K562 (cell line): ENCODE data around the gene CACNA1C. TPM values are rescaled to one million over a fixed set of nuclear protein-coding genes. Genes with fewer than 3 reads are reported as not detected.

Experiments used
- ATAC-seq: fragments of 200-7000 bp; cut with Tn5 transposase; 3 replicates; pipeline ENCODE4 v1.9.1; 2020; ENCODE audit warnings: moderate library complexity
- BruUV-seq: library from RNA; stranded (reverse); fragments of 400-500 nt; replicated peaks from 2 replicates; lab custom pipeline; 2021; lab: Mats Ljungman, UMichigan
- CTCF ChIA-PET: fragments of 300-600 bp; formaldehyde crosslinking; extraction: SDS; loops from one replicate; lab custom pipeline; 2021; ENCODE audit warnings: low intra/inter-chr PET ratio; lab: Yijun Ruan, JAX
- POLR2A ChIA-PET: fragments of 300-600, 350-650 bp; sonication (Branson Sonifier 250); formaldehyde crosslinking; extraction: SDS; loops from one replicate; lab custom pipeline; 2021; ENCODE audit warnings: antibody characterized with exemption, inconsistent platforms; lab: Yijun Ruan, JAX
- DNase-seq, 4 experiments: peaks; one replicate each; pipeline versions ENCODE4 v3.0.0 to v3.0.0-alpha.2; 2011 to 2018; ENCODE audit warnings: low spot score in 3 of 4, mixed read lengths in 3 of 4; ENCODE audit errors: extremely low read depth in 1 of 4
- FAIRE-seq: peaks from 2 replicates; lab custom pipeline; 2011; peaks lifted over from hg19 to GRCh38; lab: Jason Lieb, UNC
- H2AFZ ChIP-seq: 2 replicates; pipeline ENCODE4 v1.6.0; 2011; ENCODE audit warnings: low read depth, low read length, control low read depth, inconsistent platforms
- H3K27ac ChIP-seq: fragments of 200-600 bp; 3 replicates; pipeline ENCODE4 v1.8.0; 2011; ENCODE audit warnings: low read depth, mild to moderate bottlenecking, control low read depth, inconsistent platforms, low read length, moderate library complexity, mixed read lengths; ENCODE audit errors: extremely low read depth
- H3K27me3 ChIP-seq, 2 experiments: fragments of 300-600 bp in 1 of 2; 2 replicates in 1 of 2; 3 replicates in 1 of 2; pipeline versions ENCODE4 v1.6.0 to v1.8.0; 2011; ENCODE audit warnings: inconsistent platforms in 2 of 2, low read length in 2 of 2, mild to moderate bottlenecking in 1 of 2, mixed read lengths in 1 of 2, moderate library complexity in 1 of 2; ENCODE audit not compliant: control insufficient read depth in 2 of 2, insufficient read depth in 2 of 2
- H3K36me3 ChIP-seq: fragments of 300-600 bp; 3 replicates; pipeline ENCODE4 v1.8.0; 2011; ENCODE audit warnings: mild to moderate bottlenecking, low read length, inconsistent platforms; ENCODE audit not compliant: control insufficient read depth, insufficient read depth
- H3K4me1 ChIP-seq, 2 experiments: fragments of 200-600 bp in 1 of 2; replicated peaks in 1 of 2; 2 replicates in 1 of 2; 3 replicates in 1 of 2; pipeline versions ENCODE4 v1.5.1 to v1.8.0; 2011; ENCODE audit warnings: inconsistent platforms in 2 of 2, low read length in 2 of 2, mild to moderate bottlenecking in 1 of 2, mixed read lengths in 1 of 2, moderate library complexity in 1 of 2; ENCODE audit not compliant: control insufficient read depth in 2 of 2, insufficient read depth in 2 of 2
- H3K4me2 ChIP-seq: 2 replicates; pipeline ENCODE4 v1.6.1; 2011; ENCODE audit warnings: low read length, control low read depth, inconsistent platforms, mixed read lengths; ENCODE audit not compliant: insufficient read depth
- H3K4me3 ChIP-seq: fragments of 200-600 bp; sonication (generic), shearing (Covaris generic); 2 replicates; pipeline ENCODE4 v1.5.1; 2016; ENCODE audit warnings: control low read depth, inconsistent platforms
- H3K79me2 ChIP-seq: fragments of 200-600 bp; 3 replicates; pipeline ENCODE4 v1.8.0; 2011; ENCODE audit warnings: low read length, inconsistent platforms; ENCODE audit not compliant: control insufficient read depth, insufficient read depth
- H3K9ac ChIP-seq, 2 experiments: 2 replicates each; pipeline versions ENCODE4 v1.6.0 to v1.6.1; 2011; ENCODE audit warnings: low read depth in 2 of 2, low read length in 2 of 2, control low read depth in 1 of 2, inconsistent platforms in 1 of 2, mild to moderate bottlenecking in 1 of 2, mixed read lengths in 1 of 2; ENCODE audit not compliant: insufficient read depth in 1 of 2
- H3K9me1 ChIP-seq: one replicate; pipeline ENCODE4 v1.6.0; 2011; ENCODE audit warnings: inconsistent platforms, mild to moderate bottlenecking, low read length, moderate library complexity; ENCODE audit not compliant: control insufficient read depth, insufficient read depth
- H3K9me3 ChIP-seq: replicated peaks from 2 replicates; pipeline ENCODE4 v1.5.1; 2011; ENCODE audit warnings: low read depth, low read length, inconsistent platforms; ENCODE audit not compliant: control insufficient read depth, insufficient read depth
- H4K20me1 ChIP-seq: replicated peaks from 2 replicates; pipeline ENCODE4 v1.6.1; 2011; ENCODE audit warnings: low read length, inconsistent platforms, mixed read lengths; ENCODE audit not compliant: control insufficient read depth, insufficient read depth
- CBX8 ChIP-seq: fragments of 200-600 bp; sonication (generic); IDR thresholded peaks from 2 replicates; pipeline ENCODE4 v1.6.1; 2012; ENCODE audit warnings: borderline replicate concordance, mixed run types, low read depth, mild to moderate bottlenecking, moderate library complexity, mixed read lengths, low read length, control low read depth, inconsistent platforms; ENCODE audit not compliant: poor library complexity, severe bottlenecking; ENCODE audit errors: extremely low read depth
- GTF2E2 ChIP-seq: fragments of 200-800 bp; sonication (Bioruptor generic); IDR thresholded peaks from 2 replicates; pipeline ENCODE4 v1.6.1; 2016; ENCODE audit warnings: missing genetic modification characterization, missing compliant biosample characterization
- MBD2 ChIP-seq: sonication (generic); IDR thresholded peaks from 2 replicates; pipeline ENCODE4 v1.6.1; 2016; ENCODE audit warnings: low read depth, borderline replicate concordance
- PHB ChIP-seq: fragments of 250-450 bp; sonication (Bioruptor Pico); IDR thresholded peaks from 2 replicates; pipeline ENCODE4 v1.5.0; 2021
- RAD21 ChIP-seq, 2 experiments: fragments of 250-450 bp in 1 of 2; fragments of 450-650 bp in 1 of 2; sonication (Bioruptor Pico) in 1 of 2; formaldehyde crosslinking in 1 of 2; IDR thresholded peaks in 1 of 2; conservative IDR thresholded peaks in 1 of 2; 2 replicates each; pipeline versions ENCODE4 v1.4.0 to v1.8.0; 2020 to 2022; ENCODE audit warnings: mild to moderate bottlenecking in 2 of 2, moderate library complexity in 1 of 2
- TAL1 ChIP-seq: fragments of 450-650 bp; IDR thresholded peaks from 2 replicates; pipeline ENCODE4 v1.6.1; 2016; ENCODE audit warnings: mild to moderate bottlenecking
- ZKSCAN3 ChIP-seq: fragments of 250-450 bp; sonication (Bioruptor Pico); IDR thresholded peaks from 2 replicates; pipeline ENCODE4 v1.4.0; 2020
- ZKSCAN8 ChIP-seq: fragments of 200-800 bp; sonication (Bioruptor generic); IDR thresholded peaks from 2 replicates; pipeline ENCODE4 v1.6.1; 2016; ENCODE audit warnings: missing genetic modification characterization, missing compliant biosample characterization
- ZNF143 ChIP-seq: sonication (generic); formaldehyde crosslinking; IDR thresholded peaks from 2 replicates; pipeline ENCODE4 v1.9.0; 2022; ENCODE audit warnings: mild to moderate bottlenecking, missing genetic modification reagents
- ZNF583 ChIP-seq: fragments of 250-450 bp; sonication (Bioruptor Pico); IDR thresholded peaks from 2 replicates; pipeline ENCODE4 v1.4.0; 2020
- ZNF696 ChIP-seq: fragments of 250-450 bp; sonication (Bioruptor Pico); conservative IDR thresholded peaks from 2 replicates; pipeline ENCODE4 v1.4.0; 2020; ENCODE audit warnings: mild to moderate bottlenecking, moderate library complexity
- ZNF75A ChIP-seq: fragments of 450-650 bp; formaldehyde crosslinking; IDR thresholded peaks from 2 replicates; pipeline ENCODE4 v1.4.0; 2020; ENCODE audit warnings: mild to moderate bottlenecking
- ZNF785 ChIP-seq: fragments of 250-450 bp; sonication (Bioruptor Pico); IDR thresholded peaks from 2 replicates; pipeline ENCODE4 v1.4.0; 2020; ENCODE audit warnings: mild to moderate bottlenecking
- WGBS: fragments of 100-300 bp; shearing (Covaris generic); methylation state at CpG from one replicate; pipeline ENCODE4 v1.1.6; 2016; ENCODE audit warnings: low coverage, mixed read lengths; ENCODE audit not compliant: insufficient coverage; ENCODE audit errors: missing lambda C conversion rate; 5-methylcytosine and 5-hydroxymethylcytosine counted together
- in situ Hi-C: fragments of 300-500 bp; cut with MboI; formaldehyde crosslinking; loops from 4 replicates; pipeline ENCODE4 v1.15.0; 2018; ENCODE audit warnings: inconsistent platforms, mixed read lengths
- intact Hi-C: fragments of 100-400 bp; cut with micrococcal nuclease; formaldehyde crosslinking; loops from 2 replicates; pipeline ENCODE4 v1.14.2; 2022
- polyA plus RNA-seq, 8 experiments: library from polyadenylated mRNA; depleted of rRNA in 4 of 8; stranded (reverse) in 5 of 8; unstranded in 3 of 8; fragments of >200 nt; fragmentation: Nextera tagmentation in 2 of 8; fragmentation: Illumina TruSeq in 1 of 8; extraction: Ambion mirVana in 2 of 8; extraction: Trizol in 1 of 8; gene quantifications; 2 replicates each; pipeline versions ENCODE4 v1.2.1 to v1.2.3, GENCODE V29; 2011 to 2014; ENCODE audit warnings: inconsistent platforms in 1 of 8, missing spikeins in 1 of 8
- total RNA-seq, 7 experiments: library from RNA; depleted of rRNA in 6 of 7; stranded (reverse); fragments of >200 nt in 6 of 7; fragmentation: Illumina TruSeq in 2 of 7; extraction: Trizol in 2 of 7; gene quantifications; 2 replicates each; pipeline versions ENCODE4 v1.2.1 to v1.2.3, GENCODE V29; 2011 to 2021; ENCODE audit warnings: low replicate concordance in 1 of 7
- TF ChIP-seq, protein P1 (sequence below): sonication (generic); formaldehyde crosslinking; IDR thresholded peaks from 2 replicates; pipeline ENCODE4 v1.8.0; 2022; ENCODE audit warnings: mild to moderate bottlenecking, missing genetic modification reagents
- TF ChIP-seq, protein P2 (sequence below): fragments of 450-650 bp; formaldehyde crosslinking; IDR thresholded peaks from 2 replicates; pipeline ENCODE4 v1.4.0; 2020; ENCODE audit warnings: mild to moderate bottlenecking, moderate library complexity
- TF ChIP-seq, protein P3 (sequence below): fragments of 250-450 bp; sonication (Bioruptor Pico); IDR thresholded peaks from 2 replicates; pipeline ENCODE4 v1.9.0; 2021; ENCODE audit warnings: mild to moderate bottlenecking, inconsistent platforms

CACNA1C gene
- total and polyA plus RNA-seq, 9 of the 15 experiments (the other 6 are each of a cell fraction or from before 2014, with no cell fraction given) = not detected

DNA sequence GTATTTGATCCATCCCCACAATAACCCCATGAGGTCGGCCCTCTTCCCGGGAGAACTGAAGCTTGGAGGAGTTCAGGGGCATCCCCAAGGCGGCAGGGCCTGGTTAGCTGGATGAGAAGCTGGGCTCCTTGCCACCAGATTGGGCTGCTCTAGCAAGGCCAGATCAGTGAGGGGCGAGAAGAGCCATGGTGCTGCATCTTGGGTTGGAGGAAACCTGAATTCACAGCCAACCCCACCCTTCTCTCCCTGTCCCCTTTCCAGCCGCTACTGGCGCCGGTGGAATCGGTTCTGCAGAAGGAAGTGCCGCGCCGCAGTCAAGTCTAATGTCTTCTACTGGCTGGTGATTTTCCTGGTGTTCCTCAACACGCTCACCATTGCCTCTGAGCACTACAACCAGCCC is 513.4 kb downstream of the CACNA1C start:
- ATAC-seq = no peak
- H3K4me3 ChIP-seq = no peak overlapping the region
- in situ Hi-C loops (no loop called here), intact Hi-C loops (no loop called here)
- H3K4me2 ChIP-seq = no peak overlapping the region
- H2AFZ ChIP-seq = no peak overlapping the region
- no peak overlapping the region for H3K9ac ChIP-seq
- H3K27me3 ChIP-seq = peaks cover 0 to 23% of the 10 kb centered on the region in 2 experiments; a peak in 4 of 5 replicates
- 2% methylated on average over 12 of the region's 12 CpGs for WGBS
- no peaks in the 10 kb centered on the region for H3K9me1 ChIP-seq
- DNase-seq = no peak
- no peaks in the 10 kb centered on the region for H3K4me1 ChIP-seq
- H3K27ac ChIP-seq = no peak overlapping the region
- BruUV-seq = no TSS peak
- POLR2A ChIA-PET = no interaction called here
- H3K36me3 ChIP-seq = no peaks in the 10 kb centered on the region
- TF ChIP-seq PHB (CRISPR knock-in tag) (no peak), ZNF785 (CRISPR knock-in tag) (no peak), MBD2 (no peak), ZNF75A (CRISPR knock-in tag) (no peak), CBX8 (no peak), ZKSCAN3 (CRISPR knock-in tag) (no peak), ZNF583 (no peak), ZKSCAN8 (CRISPR knock-in tag) (no peak), ZNF143 (no peak), RAD21 (CRISPR knock-in tag; conservative IDR thresholded peaks at IDR 0.05 in 1 of 2, IDR thresholded peaks at IDR 0.05 in 1 of 2) (no peak), TAL1 (no peak), GTF2E2 (tag) (no peak), ZNF696 (no peak)
- TF ChIP-seq, protein P1, sequence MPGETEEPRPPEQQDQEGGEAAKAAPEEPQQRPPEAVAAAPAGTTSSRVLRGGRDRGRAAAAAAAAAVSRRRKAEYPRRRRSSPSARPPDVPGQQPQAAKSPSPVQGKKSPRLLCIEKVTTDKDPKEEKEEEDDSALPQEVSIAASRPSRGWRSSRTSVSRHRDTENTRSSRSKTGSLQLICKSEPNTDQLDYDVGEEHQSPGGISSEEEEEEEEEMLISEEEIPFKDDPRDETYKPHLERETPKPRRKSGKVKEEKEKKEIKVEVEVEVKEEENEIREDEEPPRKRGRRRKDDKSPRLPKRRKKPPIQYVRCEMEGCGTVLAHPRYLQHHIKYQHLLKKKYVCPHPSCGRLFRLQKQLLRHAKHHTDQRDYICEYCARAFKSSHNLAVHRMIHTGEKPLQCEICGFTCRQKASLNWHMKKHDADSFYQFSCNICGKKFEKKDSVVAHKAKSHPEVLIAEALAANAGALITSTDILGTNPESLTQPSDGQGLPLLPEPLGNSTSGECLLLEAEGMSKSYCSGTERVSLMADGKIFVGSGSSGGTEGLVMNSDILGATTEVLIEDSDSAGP (CRISPR knock-in tag) = no peak
- TF ChIP-seq, protein P2, sequence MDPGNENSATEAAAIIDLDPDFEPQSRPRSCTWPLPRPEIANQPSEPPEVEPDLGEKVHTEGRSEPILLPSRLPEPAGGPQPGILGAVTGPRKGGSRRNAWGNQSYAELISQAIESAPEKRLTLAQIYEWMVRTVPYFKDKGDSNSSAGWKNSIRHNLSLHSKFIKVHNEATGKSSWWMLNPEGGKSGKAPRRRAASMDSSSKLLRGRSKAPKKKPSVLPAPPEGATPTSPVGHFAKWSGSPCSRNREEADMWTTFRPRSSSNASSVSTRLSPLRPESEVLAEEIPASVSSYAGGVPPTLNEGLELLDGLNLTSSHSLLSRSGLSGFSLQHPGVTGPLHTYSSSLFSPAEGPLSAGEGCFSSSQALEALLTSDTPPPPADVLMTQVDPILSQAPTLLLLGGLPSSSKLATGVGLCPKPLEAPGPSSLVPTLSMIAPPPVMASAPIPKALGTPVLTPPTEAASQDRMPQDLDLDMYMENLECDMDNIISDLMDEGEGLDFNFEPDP = no peak
- TF ChIP-seq, protein P3, sequence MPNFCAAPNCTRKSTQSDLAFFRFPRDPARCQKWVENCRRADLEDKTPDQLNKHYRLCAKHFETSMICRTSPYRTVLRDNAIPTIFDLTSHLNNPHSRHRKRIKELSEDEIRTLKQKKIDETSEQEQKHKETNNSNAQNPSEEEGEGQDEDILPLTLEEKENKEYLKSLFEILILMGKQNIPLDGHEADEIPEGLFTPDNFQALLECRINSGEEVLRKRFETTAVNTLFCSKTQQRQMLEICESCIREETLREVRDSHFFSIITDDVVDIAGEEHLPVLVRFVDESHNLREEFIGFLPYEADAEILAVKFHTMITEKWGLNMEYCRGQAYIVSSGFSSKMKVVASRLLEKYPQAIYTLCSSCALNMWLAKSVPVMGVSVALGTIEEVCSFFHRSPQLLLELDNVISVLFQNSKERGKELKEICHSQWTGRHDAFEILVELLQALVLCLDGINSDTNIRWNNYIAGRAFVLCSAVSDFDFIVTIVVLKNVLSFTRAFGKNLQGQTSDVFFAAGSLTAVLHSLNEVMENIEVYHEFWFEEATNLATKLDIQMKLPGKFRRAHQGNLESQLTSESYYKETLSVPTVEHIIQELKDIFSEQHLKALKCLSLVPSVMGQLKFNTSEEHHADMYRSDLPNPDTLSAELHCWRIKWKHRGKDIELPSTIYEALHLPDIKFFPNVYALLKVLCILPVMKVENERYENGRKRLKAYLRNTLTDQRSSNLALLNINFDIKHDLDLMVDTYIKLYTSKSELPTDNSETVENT = no peak
- TF ChIP-seq, all 486 proteins: peak for 0
- Histone ChIP-seq H4K20me1 (0 out of 2 replicates have a peak, but pooled peaks cover 3% of the 10 kb centered on the region), H3K9me3 (no peaks in the 10 kb centered on the region), H3K79me2 (no peaks in the 10 kb centered on the region)
- CTCF ChIA-PET = no interaction called here
- no peak for FAIRE-seq
